ENCODE measurements around the gene PARG. TPM values are rescaled to one million over a fixed set of nuclear protein-coding genes. Genes with fewer than 3 reads are reported as not detected.
A peak's percentile ranks its signal among the peaks of the same experiment; 100 is the strongest.
"Not testable (repeated sequence)": the region's sequence is repeated elsewhere in the genome, so short reads cannot be mapped to it uniquely, and the experiment has no call there.

Gene PARG
- total and polyA plus RNA-seq, 4 donors = 4.5 to 16.9 (median 9.0) TPM

- not testable (repeated sequence) for H3K27me3 ChIP-seq (ENCODE audit: control insufficient read depth in 4 of 4, insufficient read depth in 4 of 4, low read length in 3 of 4); H3K9ac ChIP-seq (ENCODE audit: low read depth in 1 of 2, low read length in 2 of 2); H3K4me3 ChIP-seq (ENCODE audit: low read depth in 1 of 3, low read length in 3 of 3); DNase-seq (ENCODE audit: low spot score); H3K9me3 ChIP-seq (ENCODE audit: control insufficient read depth in 4 of 4, low read length in 3 of 4); H3K4me1 ChIP-seq (ENCODE audit: control insufficient read depth in 4 of 4, insufficient read depth in 4 of 4, low read length in 3 of 4); H3K27ac ChIP-seq (ENCODE audit: low read depth in 1 of 2, low read length in 2 of 2); H3K36me3 ChIP-seq (ENCODE audit: control insufficient read depth in 4 of 4, insufficient read depth in 3 of 4, low read depth in 1 of 4, low read length in 3 of 4)
- 92% methylated on average over 5 of the region's 5 CpGs for WGBS
These were observed 81.9 kb downstream of the PARG start for GRCh38 chr10:49859933-49860332.

DNA sequence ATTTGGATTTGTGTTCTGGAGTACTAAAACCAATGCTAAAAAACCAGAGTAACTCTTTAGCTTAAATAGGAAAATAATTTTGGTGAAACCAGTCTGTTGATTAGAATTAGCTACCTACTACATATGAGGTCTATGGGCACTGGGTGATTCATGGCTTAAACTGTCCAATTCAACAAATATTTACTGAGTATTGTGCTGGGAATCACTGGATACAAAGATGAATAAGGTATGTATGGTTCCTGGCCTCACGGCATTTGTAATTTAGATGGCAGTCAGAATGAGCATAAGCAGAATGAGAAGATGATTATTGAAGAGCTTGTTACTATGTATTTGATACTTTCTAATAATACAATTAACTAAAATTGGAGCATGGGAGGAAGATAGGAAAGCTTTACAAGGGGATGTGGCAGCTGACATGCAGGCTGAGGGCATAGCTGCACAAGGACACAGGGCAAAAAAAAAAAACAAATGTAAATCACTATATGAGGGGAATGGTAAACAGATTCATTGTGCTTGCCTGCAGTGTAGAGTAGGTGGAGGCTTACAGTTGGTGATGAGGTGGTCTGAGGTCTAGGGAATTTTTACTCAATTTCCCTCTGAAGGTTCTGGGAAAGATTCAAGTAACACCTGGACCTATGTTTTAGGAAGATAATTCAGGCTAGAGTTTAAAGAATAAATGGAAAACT, 83.0 kb downstream of the PARG start:
- not testable (repeated sequence) for DNase-seq (ENCODE audit: low spot score); H3K36me3 ChIP-seq (ENCODE audit: control insufficient read depth in 4 of 4, insufficient read depth in 3 of 4, low read depth in 1 of 4, low read length in 3 of 4); H3K4me1 ChIP-seq (ENCODE audit: control insufficient read depth in 4 of 4, insufficient read depth in 4 of 4, low read length in 3 of 4); H3K4me3 ChIP-seq (ENCODE audit: low read depth in 1 of 3, low read length in 3 of 3); H3K27ac ChIP-seq (ENCODE audit: low read depth in 1 of 2, low read length in 2 of 2); H3K27me3 ChIP-seq (ENCODE audit: control insufficient read depth in 4 of 4, insufficient read depth in 4 of 4, low read length in 3 of 4); H3K9me3 ChIP-seq (ENCODE audit: control insufficient read depth in 4 of 4, low read length in 3 of 4); H3K9ac ChIP-seq (ENCODE audit: low read depth in 1 of 2, low read length in 2 of 2)
- WGBS = 100% methylated on average over 1 of the region's 1 CpG

DNA sequence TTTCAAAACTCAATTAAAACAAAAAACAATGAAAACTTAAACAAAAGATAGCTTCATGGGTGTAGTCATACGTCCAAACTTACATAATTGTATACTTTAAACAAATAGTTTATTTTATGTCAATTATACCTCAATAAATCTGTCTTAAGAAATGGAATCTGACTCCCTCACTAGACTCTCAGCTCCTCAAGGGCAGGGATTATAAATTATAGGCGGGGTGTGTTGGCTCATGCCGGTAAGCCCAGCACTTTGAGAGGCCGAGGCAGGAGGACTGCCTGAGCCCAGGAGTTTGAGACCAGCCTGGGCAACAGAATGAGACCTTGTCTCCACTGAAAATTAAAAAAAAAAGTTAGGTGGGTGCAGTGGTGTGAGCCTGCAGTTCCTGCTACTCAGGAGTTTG, 92.3 kb downstream of the PARG start:
- H3K4me3 ChIP-seq (ENCODE audit: low read depth in 1 of 3, low read length in 3 of 3); H3K9ac ChIP-seq (ENCODE audit: low read depth in 1 of 2, low read length in 2 of 2); H3K4me1 ChIP-seq (ENCODE audit: control insufficient read depth in 4 of 4, insufficient read depth in 4 of 4, low read length in 3 of 4); H3K27me3 ChIP-seq (ENCODE audit: control insufficient read depth in 4 of 4, insufficient read depth in 4 of 4, low read length in 3 of 4); H3K9me3 ChIP-seq (ENCODE audit: control insufficient read depth in 4 of 4, low read length in 3 of 4); H3K27ac ChIP-seq (ENCODE audit: low read depth in 1 of 2, low read length in 2 of 2); DNase-seq (ENCODE audit: low spot score); H3K36me3 ChIP-seq (ENCODE audit: control insufficient read depth in 4 of 4, insufficient read depth in 3 of 4, low read depth in 1 of 4, low read length in 3 of 4): not testable (repeated sequence)
- WGBS = 88% methylated on average over 4 of the region's 4 CpGs

DNA sequence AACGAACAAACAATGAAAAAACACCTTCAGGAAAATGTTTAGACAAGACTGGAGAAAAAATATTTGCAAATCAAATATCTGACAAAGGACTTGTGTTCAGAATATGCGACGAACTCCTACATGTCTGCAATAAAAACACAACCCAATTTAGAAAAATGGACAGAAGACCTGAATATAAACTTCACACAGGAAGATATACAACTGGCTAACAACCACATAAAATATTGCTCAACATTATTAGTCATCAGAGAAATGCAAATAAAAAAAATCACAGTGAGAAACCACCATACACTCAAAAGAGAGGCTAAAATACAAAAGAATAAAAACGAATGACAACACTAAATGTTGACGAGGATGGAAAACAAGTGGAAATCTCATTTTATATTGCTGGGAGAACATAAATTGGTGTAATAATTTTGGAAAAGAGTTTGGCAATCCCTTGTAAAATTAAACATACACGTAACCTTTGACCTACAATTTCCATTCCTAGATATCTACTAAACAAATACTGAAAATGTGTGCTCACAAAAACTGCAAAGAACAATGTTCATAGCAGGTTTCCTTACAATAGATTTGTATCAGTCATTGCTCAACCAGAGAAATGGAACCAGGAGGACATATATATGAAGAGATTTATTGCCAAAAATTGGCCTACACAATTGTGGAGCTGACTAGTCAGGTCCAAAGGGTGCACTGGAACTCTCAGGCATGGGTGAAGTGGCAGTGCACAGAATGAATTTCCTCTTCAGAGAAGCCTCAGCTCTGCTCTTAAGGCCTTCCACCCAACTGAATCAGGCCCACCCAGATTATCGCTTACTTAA, 96.8 kb downstream of the PARG start:
- no peak overlapping the region for H3K27ac ChIP-seq (ENCODE audit: low read depth in 1 of 2, low read length in 2 of 2)
- DNase-seq (ENCODE audit: low spot score) = no peak
- peaks cover 5 to 20% (median 9%) of the 10 kb centered on the region in 4 donors for H3K36me3 ChIP-seq (ENCODE audit: control insufficient read depth in 4 of 4, insufficient read depth in 3 of 4, low read depth in 1 of 4, low read length in 3 of 4)
- TF ChIP-seq RXRA (IDR thresholded peaks at IDR 0.05) (peak in 1 of 2 donors; percentile 16), NR2F2 (IDR thresholded peaks at IDR 0.05) (no peak), JUND (IDR thresholded peaks at IDR 0.05) (peak in 1 of 2 donors; percentile 33), SP1 (IDR thresholded peaks at IDR 0.05) (no peak), MAX (IDR thresholded peaks at IDR 0.05) (no peak), REST (IDR thresholded peaks at IDR 0.05) (no peak), YY1 (IDR thresholded peaks at IDR 0.05) (no peak), ATF3 (IDR thresholded peaks at IDR 0.05) (no peak), FOXA1 (IDR thresholded peaks at IDR 0.05) (no peak), RAD21 (IDR thresholded peaks at IDR 0.05) (no peak), GABPA (IDR thresholded peaks at IDR 0.05 in 1 of 2, conservative IDR thresholded peaks at IDR 0.05 in 1 of 2) (no peak), FOXA2 (IDR thresholded peaks at IDR 0.05) (no peak), EGR1 (IDR thresholded peaks at IDR 0.05; ENCODE audit: low read depth in 2 of 2) (no peak), HNF4G (IDR thresholded peaks at IDR 0.05) (no peak), HNF4A (conservative IDR thresholded peaks at IDR 0.05) (peak in 1 of 2 donors; percentile 12), TAF1 (conservative IDR thresholded peaks at IDR 0.05) (no peak)
- H3K9ac ChIP-seq (ENCODE audit: low read depth in 1 of 2, low read length in 2 of 2) = no peak overlapping the region
- no peak overlapping the region for H3K4me3 ChIP-seq (ENCODE audit: low read depth in 1 of 3, low read length in 3 of 3)
- 89% methylated on average over 7 of the region's 7 CpGs for WGBS
- H3K9me3 ChIP-seq (ENCODE audit: control insufficient read depth in 4 of 4, low read length in 3 of 4) = no peaks in the 10 kb centered on the region
- H3K4me1 ChIP-seq (ENCODE audit: control insufficient read depth in 4 of 4, insufficient read depth in 4 of 4, low read length in 3 of 4) = peaks cover 0 to 5% (median 0%) of the 10 kb centered on the region in 4 donors
- no peaks in the 10 kb centered on the region for H3K27me3 ChIP-seq (ENCODE audit: control insufficient read depth in 4 of 4, insufficient read depth in 4 of 4, low read length in 3 of 4)

DNA sequence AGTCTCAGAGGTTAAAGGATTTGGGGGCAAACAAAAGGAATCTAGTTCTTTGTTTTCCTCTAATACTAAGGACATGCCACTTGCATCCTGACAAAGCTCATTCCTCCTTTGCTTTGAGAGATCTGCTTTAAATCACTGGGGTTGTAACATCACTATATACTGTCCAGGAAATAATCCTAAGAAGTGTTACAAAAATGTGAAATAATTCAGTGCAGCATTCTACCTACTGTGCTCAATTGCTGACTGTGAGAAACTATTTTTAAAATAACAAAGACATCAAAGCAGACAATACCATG, 99.5 kb downstream of the PARG start:
- peaks cover 5 to 23% (median 11%) of the 10 kb centered on the region in 4 donors for H3K36me3 ChIP-seq (ENCODE audit: control insufficient read depth in 4 of 4, insufficient read depth in 3 of 4, low read depth in 1 of 4, low read length in 3 of 4)
- not testable (repeated sequence) for H3K9me3 ChIP-seq (ENCODE audit: control insufficient read depth in 4 of 4, low read length in 3 of 4); H3K9ac ChIP-seq (ENCODE audit: low read depth in 1 of 2, low read length in 2 of 2); H3K4me3 ChIP-seq (ENCODE audit: low read depth in 1 of 3, low read length in 3 of 3); H3K27me3 ChIP-seq (ENCODE audit: control insufficient read depth in 4 of 4, insufficient read depth in 4 of 4, low read length in 3 of 4); DNase-seq (ENCODE audit: low spot score); H3K27ac ChIP-seq (ENCODE audit: low read depth in 1 of 2, low read length in 2 of 2); H3K4me1 ChIP-seq (ENCODE audit: control insufficient read depth in 4 of 4, insufficient read depth in 4 of 4, low read length in 3 of 4)
